Neural progenitor cell (in vitro differentiated cells): ENCODE measurements around the gene PHF2.

Experiments used
- EZH2 ChIP-seq: fragments of 200-600 bp; sonication (generic); IDR thresholded peaks from 2 replicates; pipeline ENCODE4 v1.6.1; 2017; ENCODE audit warnings: antibody characterized with exemption, mild to moderate bottlenecking, moderate library complexity
- EZH2phosphoT487 ChIP-seq: fragments of 200-600 bp; sonication (generic); IDR thresholded peaks from 2 replicates; pipeline ENCODE4 v1.6.1; 2017; ENCODE audit warnings: antibody characterized with exemption

- TF ChIP-seq EZH2phosphoT487 (no peak), EZH2 (no peak)
Observed at GRCh38 chr9:93670208-93671019, 94.0 kb downstream of the PHF2 start.
